ENCODE data around the gene PELI2. TPM values are rescaled to one million over a fixed set of nuclear protein-coding genes. Genes with fewer than 3 reads are reported as not detected.

The PELI2 gene
- total RNA-seq, 4 donors from 2014 or later, result 0.91 to 10.5 (median 3.9) TPM

- H3K36me3 ChIP-seq, result peaks cover 0 to 8% (median 1%) of the 10 kb centered on the region in 3 donors
- no peak overlapping the region for H3K27ac ChIP-seq
- intact Hi-C loops (cut with DNase I), result no loop called here
- H3K27me3 ChIP-seq, result no peaks in the 10 kb centered on the region
- no peak overlapping the region for H3K4me3 ChIP-seq
- no peaks in the 10 kb centered on the region for H3K4me1 ChIP-seq
- 78 to 80% methylated on average over 9 of the region's 9 CpGs for WGBS, 2 donors
- no peaks in the 10 kb centered on the region for H3K9me3 ChIP-seq
- TF ChIP-seq POLR2A (IDR thresholded peaks at IDR 0.05) (no peak), CTCF (IDR thresholded peaks at IDR 0.05) (no peak)
- DNase-seq, result no peak
These were observed 181.2 kb downstream of the PELI2 start for GRCh38 chr14:56299306-56299984.

DNA sequence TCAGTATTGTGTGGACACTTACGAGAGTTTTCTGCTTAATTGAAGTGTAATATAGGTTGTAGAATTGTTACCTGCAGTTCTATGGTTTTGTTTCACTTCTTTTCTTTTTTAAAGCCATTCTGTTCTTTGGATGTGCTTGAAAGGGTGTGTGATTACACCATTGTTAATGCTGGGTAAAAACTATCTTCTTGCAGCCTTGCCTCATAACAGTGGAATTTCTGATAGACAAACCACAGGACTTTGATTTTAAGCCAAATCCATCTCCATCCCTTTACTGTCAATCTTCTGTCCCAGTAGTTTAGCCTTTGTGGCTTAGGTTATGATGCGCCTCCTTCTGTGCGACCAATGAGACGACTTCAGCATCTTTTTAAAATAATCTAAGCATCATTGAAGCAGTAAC, 182.3 kb downstream of the PELI2 start:
- TF ChIP-seq CTCF (IDR thresholded peaks at IDR 0.05) (no peak), POLR2A (IDR thresholded peaks at IDR 0.05) (no peak)
- intact Hi-C loops (cut with DNase I), result no loop called here
- Histone ChIP-seq H3K4me1 (no peaks in the 10 kb centered on the region), H3K4me3 (no peak overlapping the region), H3K9me3 (no peaks in the 10 kb centered on the region), H3K27ac (no peak overlapping the region), H3K27me3 (no peaks in the 10 kb centered on the region), H3K36me3 (peaks cover 0 to 8% (median 3%) of the 10 kb centered on the region in 3 donors)
- 87 to 90% methylated on average over 4 of the region's 4 CpGs for WGBS, 2 donors
- no peak for DNase-seq

GRCh38 chr14:56304456-56304855, 186.2 kb downstream of the PELI2 start:
- no peak overlapping the region for H3K27ac ChIP-seq
- no peaks in the 10 kb centered on the region for H3K9me3 ChIP-seq
- H3K27me3 ChIP-seq, result no peaks in the 10 kb centered on the region
- 86 to 88% methylated on average over 4 of the region's 4 CpGs for WGBS, 2 donors
- DNase-seq, result no peak
- TF ChIP-seq POLR2A (IDR thresholded peaks at IDR 0.05) (no peak), CTCF (IDR thresholded peaks at IDR 0.05) (no peak)
- no peaks in the 10 kb centered on the region for H3K4me1 ChIP-seq
- intact Hi-C loops (cut with DNase I), result no loop called here
- peaks cover 0 to 3% (median 0%) of the 10 kb centered on the region in 3 donors for H3K36me3 ChIP-seq
- H3K4me3 ChIP-seq, result no peak overlapping the region

GRCh38 chr14:56309198-56309597, 191.0 kb downstream of the PELI2 start:
- 66 to 81% methylated on average over 4 of the region's 4 CpGs for WGBS, 2 donors
- H3K27ac ChIP-seq, result no peak overlapping the region
- intact Hi-C loops (cut with DNase I), result no loop called here
- H3K9me3 ChIP-seq, result no peaks in the 10 kb centered on the region
- no peak overlapping the region for H3K4me3 ChIP-seq
- no peak for DNase-seq
- H3K4me1 ChIP-seq, result no peaks in the 10 kb centered on the region
- H3K36me3 ChIP-seq, result peaks cover 0 to 3% (median 0%) of the 10 kb centered on the region in 3 donors
- TF ChIP-seq CTCF (IDR thresholded peaks at IDR 0.05) (no peak), POLR2A (IDR thresholded peaks at IDR 0.05) (no peak)
- no peaks in the 10 kb centered on the region for H3K27me3 ChIP-seq

- no peaks in the 10 kb centered on the region for H3K9me3 ChIP-seq
- no peak for TF ChIP-seq POLR2A (IDR thresholded peaks at IDR 0.05)
- TF ChIP-seq CTCF (IDR thresholded peaks at IDR 0.05), result no peak
- H3K4me1 ChIP-seq, result no peaks in the 10 kb centered on the region
- H3K27ac ChIP-seq, result peak overlapping the region in 1 of 4 donors; percentile 40
- H3K36me3 ChIP-seq, result no peaks in the 10 kb centered on the region
- intact Hi-C loops (cut with DNase I), result no loop called here
- WGBS, 2 donors, result 71 to 77% methylated on average over 10 of the region's 10 CpGs
- DNase-seq, result no peak
- H3K27me3 ChIP-seq, result no peaks in the 10 kb centered on the region
- H3K4me3 ChIP-seq, result no peak overlapping the region
These were observed 192.4 kb downstream of the PELI2 start for GRCh38 chr14:56310643-56311042.
